Activated CD4-positive, alpha-beta T cell treated with anti-CD3 and anti-CD28 coated beads for 36 hours (primary cell): Measurements from ENCODE around the gene THADA. TPM values are rescaled to one million over a fixed set of nuclear protein-coding genes. Genes with fewer than 3 reads are reported as not detected.
"Not testable (repeated sequence)": the region's sequence is repeated elsewhere in the genome, so short reads cannot be mapped to it uniquely, and the experiment has no call there.

Source experiments
- ATAC-seq: fragments of 200-7000 bp; cut with Tn5 transposase; one replicate; pipeline ENCODE4 v1.10.0; 2021; ENCODE audit warnings: mild to moderate bottlenecking, moderate library complexity
- CTCF ChIA-PET: fragments of 350-600 bp; sonication (Branson Sonifier 250); formaldehyde crosslinking; loops from one replicate; lab custom pipeline; 2021; ENCODE audit warnings: antibody characterized with exemption; lab: Charles Lee
- POLR2A ChIA-PET: fragments of 350-600 bp; sonication (Branson Sonifier 250); formaldehyde crosslinking; loops from one replicate; lab custom pipeline; 2021; ENCODE audit warnings: antibody characterized with exemption, inconsistent platforms; lab: Charles Lee
- DNase-seq: peaks from one replicate; pipeline ENCODE4 v3.0.0-alpha.2; 2020
- H3K27ac Mint-ChIP-seq: one replicate; pipeline ENCODE4 v1.8.0; 2021; ENCODE audit warnings: mixed read lengths
- H3K27me3 Mint-ChIP-seq: one replicate; pipeline ENCODE4 v1.8.0; 2021; ENCODE audit warnings: mixed read lengths
- H3K36me3 Mint-ChIP-seq: one replicate; pipeline ENCODE4 v1.8.0; 2021; ENCODE audit warnings: low read depth, mixed read lengths
- H3K4me1 Mint-ChIP-seq: one replicate; pipeline ENCODE4 v1.8.0; 2021; ENCODE audit warnings: mixed read lengths
- H3K4me3 Mint-ChIP-seq: one replicate; pipeline ENCODE4 v1.8.0; 2021; ENCODE audit warnings: mild to moderate bottlenecking, moderate library complexity, mixed read lengths
- H3K9me3 Mint-ChIP-seq: one replicate; pipeline ENCODE4 v1.8.0; 2021; ENCODE audit warnings: low read depth, mixed read lengths
- intact Hi-C, 2 experiments: fragments of 100-400 bp; cut with DNase I in 1 of 2; cut with micrococcal nuclease in 1 of 2; formaldehyde crosslinking; loops; one replicate each; pipeline versions ENCODE4 v1.14.2 to v1.15.1; 2022 to 2024; cut with DNase I, micrococcal nuclease
- total RNA-seq, 2 experiments: library from RNA; stranded (reverse); gene quantifications; one replicate each; pipeline ENCODE4 v1.2.3, GENCODE V29; 2021

THADA gene
- total RNA-seq, 2 experiments from 2014 or later: 32.5 to 36.6 TPM

GRCh38 chr2:43455296-43455695, 140.5 kb downstream of the THADA start:
- intact Hi-C loops: no loop called here
- CTCF ChIA-PET: interaction anchor here (0.6 to 2.0 kb wide), 7 partner anchors 9 to 627 kb away, joined by 3 to 9 read pairs (median 3); no protein-coding TSS in a partner anchor
- no peaks in the 10 kb centered on the region for H3K27me3 Mint-ChIP-seq
- POLR2A ChIA-PET: interaction anchor here (0.7 kb wide), 1 partner anchor 122 kb away, joined by 3 read pairs; no protein-coding TSS in a partner anchor
- no peaks in the 10 kb centered on the region for H3K9me3 Mint-ChIP-seq
- H3K27ac Mint-ChIP-seq: no peak overlapping the region
- ATAC-seq: no peak
- H3K4me1 Mint-ChIP-seq: peaks cover 5% of the 10 kb centered on the region
- peaks cover 25% of the 10 kb centered on the region for H3K36me3 Mint-ChIP-seq
- no peak overlapping the region for H3K4me3 Mint-ChIP-seq
- DNase-seq: no peak

DNA sequence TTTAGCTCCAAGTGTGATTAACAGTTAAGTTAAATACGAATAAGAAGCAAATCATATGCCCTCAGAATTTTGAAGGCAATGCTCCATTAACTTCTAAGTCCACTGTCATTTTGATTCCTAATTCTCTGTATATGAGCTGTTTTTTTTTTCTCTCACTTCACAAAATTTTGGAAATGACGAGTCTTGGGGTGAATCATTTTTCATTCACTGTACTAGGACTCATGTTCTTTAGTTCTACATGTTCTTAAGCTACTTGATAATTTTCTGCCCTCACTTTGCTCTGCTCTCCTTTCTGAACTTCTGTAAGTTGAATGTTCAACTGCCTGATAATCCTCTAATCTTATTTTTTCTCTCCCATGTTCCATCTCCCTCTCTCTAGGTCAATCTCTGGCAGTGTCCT, 141.0 kb downstream of the THADA start:
- H3K36me3 Mint-ChIP-seq: peaks cover 24% of the 10 kb centered on the region
- no peak overlapping the region for H3K4me3 Mint-ChIP-seq
- H3K27ac Mint-ChIP-seq: no peak overlapping the region
- DNase-seq: no peak
- intact Hi-C loops: no loop called here
- no peak for ATAC-seq
- CTCF ChIA-PET: interaction anchor here (0.6 to 2.0 kb wide), 6 partner anchors 9 to 549 kb away, joined by 3 to 9 read pairs (median 3); no protein-coding TSS in a partner anchor
- H3K27me3 Mint-ChIP-seq: no peaks in the 10 kb centered on the region
- POLR2A ChIA-PET: interaction anchor here (0.7 kb wide), 1 partner anchor 122 kb away, joined by 3 read pairs; no protein-coding TSS in a partner anchor
- H3K4me1 Mint-ChIP-seq: peaks cover 5% of the 10 kb centered on the region
- no peaks in the 10 kb centered on the region for H3K9me3 Mint-ChIP-seq

DNA sequence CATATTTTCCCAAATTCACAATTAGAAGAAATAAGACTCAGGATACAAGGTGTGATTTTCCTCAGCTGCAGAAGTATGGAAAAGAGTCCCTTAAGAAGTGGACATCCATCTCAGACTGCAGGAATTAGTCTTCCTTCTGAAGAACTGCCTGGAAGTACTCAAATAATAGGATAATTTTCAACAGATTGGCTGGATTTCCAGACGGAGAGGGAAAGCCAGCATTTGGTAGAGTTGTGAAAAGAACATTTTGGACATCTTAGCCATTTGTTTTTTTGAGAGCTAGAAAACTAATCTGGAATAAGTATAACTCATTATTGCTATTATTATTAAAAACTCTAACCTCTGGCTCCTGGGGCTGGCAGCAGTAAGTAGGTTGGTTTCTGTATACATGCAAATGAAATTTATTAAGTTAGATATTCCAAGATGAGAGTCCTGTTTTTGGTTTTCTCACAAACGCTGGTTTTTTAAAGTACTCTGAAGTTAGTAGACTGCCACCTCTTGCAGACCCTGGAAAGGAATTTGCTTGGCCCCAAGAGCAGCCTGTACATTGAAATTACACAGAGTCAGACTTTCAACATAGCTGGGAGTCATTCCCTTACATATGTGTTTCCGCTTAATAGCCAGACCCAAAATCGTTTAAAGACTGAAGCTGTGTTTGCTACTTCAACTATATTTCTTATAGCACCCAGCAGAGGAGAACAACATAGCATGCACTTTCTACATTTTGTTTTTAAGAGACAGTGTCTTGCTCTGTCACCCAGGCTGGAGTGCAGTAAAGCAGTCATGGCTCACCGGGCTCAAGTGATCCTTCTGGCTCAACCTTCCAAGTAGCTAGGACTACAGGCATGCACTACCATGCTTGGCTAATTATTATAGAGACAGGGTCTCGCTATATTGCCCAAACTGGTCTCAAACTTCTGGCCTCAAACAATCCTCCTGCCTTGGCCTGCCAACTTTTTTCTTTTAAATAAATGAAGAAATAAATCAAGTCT, 142.4 kb downstream of the THADA start:
- H3K27ac Mint-ChIP-seq: no peak overlapping the region
- peaks cover 31% of the 10 kb centered on the region for H3K36me3 Mint-ChIP-seq
- ATAC-seq (no peak), DNase-seq (no peak)
- intact Hi-C loops: no loop called here
- no peaks in the 10 kb centered on the region for H3K27me3 Mint-ChIP-seq
- ChIA-PET POLR2A (no interaction called here), CTCF (interaction anchor here (0.5 to 2.0 kb wide), 2 partner anchors 11 to 428 kb away, joined by 3 to 9 read pairs; no protein-coding TSS in a partner anchor)
- no peak overlapping the region for H3K4me3 Mint-ChIP-seq
- H3K9me3 Mint-ChIP-seq: no peaks in the 10 kb centered on the region
- H3K4me1 Mint-ChIP-seq: peaks cover 5% of the 10 kb centered on the region

- Mint-ChIP-seq H3K36me3 (peaks cover 28% of the 10 kb centered on the region), H3K27me3 (no peaks in the 10 kb centered on the region), H3K9me3 (no peaks in the 10 kb centered on the region), H3K4me3 (no peak overlapping the region), H3K4me1 (peaks cover 5% of the 10 kb centered on the region), H3K27ac (no peak overlapping the region)
- ATAC-seq (no peak), DNase-seq (no peak)
- intact Hi-C loops: no loop called here
- ChIA-PET POLR2A (no interaction called here), CTCF (interaction anchor here (0.9 kb wide), 1 partner anchor 32 kb away, joined by 3 read pairs; no protein-coding TSS in a partner anchor)
Observed at GRCh38 chr2:43452318-43452731, 143.5 kb downstream of the THADA start.

DNA sequence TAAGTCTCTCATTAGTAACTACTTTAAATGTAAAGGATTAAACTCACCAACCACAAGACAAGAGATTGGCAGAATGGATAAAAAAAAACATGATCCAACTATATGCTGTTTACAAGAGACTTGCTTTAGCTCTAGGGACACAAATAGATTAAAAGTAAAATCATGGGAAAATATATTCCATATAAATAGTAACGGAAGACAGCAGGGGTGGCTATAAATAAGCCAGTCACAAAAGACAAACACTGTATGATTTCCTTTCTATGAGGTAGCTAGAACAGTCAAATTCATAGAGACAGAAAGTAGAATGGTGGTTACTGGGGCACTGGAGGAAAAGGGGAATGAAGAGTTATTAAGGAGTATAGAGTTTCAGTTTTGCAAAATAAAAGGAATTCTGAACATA, 145.2 kb downstream of the THADA start:
- peaks cover 40% of the 10 kb centered on the region for H3K36me3 Mint-ChIP-seq
- CTCF ChIA-PET: interaction anchor here (0.7 to 1.0 kb wide), 3 partner anchors 25 to 34 kb away, joined by 3 to 4 read pairs (median 3); no protein-coding TSS in a partner anchor
- POLR2A ChIA-PET: no interaction called here
- intact Hi-C loops: no loop called here
- no peaks in the 10 kb centered on the region for H3K9me3 Mint-ChIP-seq
- no peak for DNase-seq
- peaks cover 5% of the 10 kb centered on the region for H3K4me1 Mint-ChIP-seq
- H3K4me3 Mint-ChIP-seq: no peak overlapping the region
- H3K27ac Mint-ChIP-seq: no peak overlapping the region
- ATAC-seq: no peak
- no peaks in the 10 kb centered on the region for H3K27me3 Mint-ChIP-seq

- intact Hi-C loops: no loop called here
- Mint-ChIP-seq H3K4me1 (peaks cover 3% of the 10 kb centered on the region), H3K9me3 (no peaks in the 10 kb centered on the region), H3K27me3 (no peaks in the 10 kb centered on the region), H3K27ac (no peak overlapping the region), H3K4me3 (no peak overlapping the region), H3K36me3 (peaks cover 45% of the 10 kb centered on the region)
- POLR2A ChIA-PET: no interaction called here
- DNase-seq (no peak), ATAC-seq (no peak)
- CTCF ChIA-PET: interaction anchor here (0.8 kb wide), 1 partner anchor 847 kb away, joined by 3 read pairs; no protein-coding TSS in a partner anchor
Observed at GRCh38 chr2:43448822-43449110, 147.1 kb downstream of the THADA start.

GRCh38 chr2:43448011-43448821, 147.6 kb downstream of the THADA start:
- intact Hi-C loops: no loop called here
- Mint-ChIP-seq H3K27me3 (no peaks in the 10 kb centered on the region), H3K4me1 (peaks cover 3% of the 10 kb centered on the region), H3K4me3 (no peak overlapping the region), H3K27ac (no peak overlapping the region), H3K36me3 (peaks cover 45% of the 10 kb centered on the region), H3K9me3 (no peaks in the 10 kb centered on the region)
- ATAC-seq (no peak), DNase-seq (no peak)
- CTCF ChIA-PET: interaction anchor here (0.8 kb wide), 1 partner anchor 848 kb away, joined by 3 read pairs; no protein-coding TSS in a partner anchor
- POLR2A ChIA-PET: no interaction called here

GRCh38 chr2:43446755-43447154, 149.1 kb downstream of the THADA start:
- H3K27ac Mint-ChIP-seq, ATAC-seq, H3K9me3 Mint-ChIP-seq, H3K4me1 Mint-ChIP-seq, H3K27me3 Mint-ChIP-seq, intact Hi-C loops, H3K4me3 Mint-ChIP-seq, CTCF ChIA-PET, POLR2A ChIA-PET, DNase-seq: not testable (repeated sequence)
- peaks cover 39% of the 10 kb centered on the region for H3K36me3 Mint-ChIP-seq

GRCh38 chr2:43445781-43446180, 150.1 kb downstream of the THADA start:
- no peaks in the 10 kb centered on the region for H3K9me3 Mint-ChIP-seq
- no peak for ATAC-seq
- no peak overlapping the region for H3K27ac Mint-ChIP-seq
- ChIA-PET CTCF (interaction anchor here (1.3 kb wide), 2 partner anchors 9 to 11 kb away, joined by 5 to 6 read pairs; no protein-coding TSS in a partner anchor), POLR2A (no interaction called here)
- no peak overlapping the region for H3K4me3 Mint-ChIP-seq
- H3K27me3 Mint-ChIP-seq: no peaks in the 10 kb centered on the region
- H3K36me3 Mint-ChIP-seq: peaks cover 37% of the 10 kb centered on the region
- intact Hi-C loops: no loop called here
- DNase-seq: no peak
- no peaks in the 10 kb centered on the region for H3K4me1 Mint-ChIP-seq

GRCh38 chr2:43444989-43445645, 150.7 kb downstream of the THADA start:
- Mint-ChIP-seq H3K36me3 (peaks cover 34% of the 10 kb centered on the region), H3K9me3 (no peaks in the 10 kb centered on the region), H3K4me3 (no peak overlapping the region), H3K4me1 (no peaks in the 10 kb centered on the region), H3K27ac (no peak overlapping the region), H3K27me3 (no peaks in the 10 kb centered on the region)
- CTCF ChIA-PET: interaction anchor here (0.5 to 1.3 kb wide), 5 partner anchors 10 to 586 kb away, joined by 3 to 6 read pairs (median 4); no protein-coding TSS in a partner anchor
- DNase-seq (no peak), ATAC-seq (no peak)
- intact Hi-C loops: no loop called here
- POLR2A ChIA-PET: no interaction called here
